ENCODE measurements around the gene TMOD2.
"Not testable (repeated sequence)": the region's sequence is repeated elsewhere in the genome, so short reads cannot be mapped to it uniquely, and the experiment has no call there.

The TMOD2 gene

DNA sequence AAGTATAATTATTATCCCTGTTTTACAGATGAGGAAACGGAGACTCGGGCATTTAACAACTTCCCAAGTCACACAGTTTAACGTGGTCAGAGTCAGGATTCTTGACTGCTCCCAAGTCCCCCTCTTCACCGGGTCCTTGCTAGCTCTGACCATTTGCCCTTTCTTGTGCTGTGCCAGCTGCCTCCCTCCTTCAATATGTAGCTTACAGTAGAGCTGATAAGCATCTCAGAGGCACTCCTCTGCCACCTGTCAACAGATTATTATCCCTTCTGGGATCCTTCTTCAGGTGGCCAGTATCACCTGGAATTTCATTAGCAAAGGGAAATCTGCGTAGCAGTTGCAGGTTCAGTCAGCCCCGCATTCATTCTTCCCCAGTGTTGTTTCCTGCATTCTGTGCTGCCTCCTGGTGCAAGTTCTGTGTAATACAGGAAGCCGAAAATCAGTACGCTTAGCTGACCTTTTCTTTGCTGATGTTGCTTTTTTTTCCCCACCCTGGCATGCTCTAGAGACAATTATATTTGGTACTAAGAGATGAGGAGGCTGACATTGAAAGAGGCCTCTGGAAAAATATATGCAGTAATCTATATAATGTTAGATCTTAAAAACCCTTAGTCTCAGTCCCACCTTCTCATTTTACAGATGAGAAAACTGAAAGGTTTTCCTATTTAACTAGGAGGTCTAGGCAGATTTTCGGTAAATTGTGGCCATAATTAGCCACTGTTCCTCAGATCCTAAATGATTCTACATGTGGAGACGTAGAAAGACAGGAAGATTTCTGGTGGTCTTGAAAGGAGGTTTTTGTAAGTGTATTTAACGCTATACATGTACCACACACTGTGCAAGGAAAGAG, 24.8 kb downstream of the TMOD2 start:
- peak; percentile 44 for DNase-seq

DNA sequence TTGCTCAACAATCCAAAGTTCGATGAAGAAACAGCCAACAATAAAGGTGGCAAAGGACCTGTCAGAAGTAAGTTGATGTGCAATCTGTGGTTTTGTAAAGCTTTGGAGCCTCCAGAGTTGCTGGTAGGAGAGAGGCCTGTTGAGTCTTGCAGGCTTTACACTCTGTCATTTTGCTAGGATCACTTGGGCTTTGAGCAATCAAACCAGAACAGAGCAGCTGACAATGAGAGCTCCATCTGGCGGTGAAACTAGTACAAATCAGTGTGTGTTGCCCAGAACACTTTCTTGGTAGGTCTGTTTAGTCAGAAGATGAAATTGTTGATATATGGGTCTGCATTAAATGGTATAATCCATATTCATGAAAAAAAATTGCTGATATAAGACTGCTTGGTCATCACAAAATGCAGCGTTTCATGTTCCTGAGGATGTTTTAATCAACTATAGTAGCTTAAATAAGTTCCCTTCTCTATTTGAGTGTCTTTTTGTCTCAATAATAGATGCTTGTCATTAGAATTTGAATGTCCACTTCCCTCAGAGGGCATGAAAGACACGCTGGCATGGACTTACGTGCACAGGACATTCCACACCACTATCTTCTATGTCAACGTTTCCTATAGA, 25.7 kb downstream of the TMOD2 start:
- DNase-seq, result peak; percentile 41

DNA sequence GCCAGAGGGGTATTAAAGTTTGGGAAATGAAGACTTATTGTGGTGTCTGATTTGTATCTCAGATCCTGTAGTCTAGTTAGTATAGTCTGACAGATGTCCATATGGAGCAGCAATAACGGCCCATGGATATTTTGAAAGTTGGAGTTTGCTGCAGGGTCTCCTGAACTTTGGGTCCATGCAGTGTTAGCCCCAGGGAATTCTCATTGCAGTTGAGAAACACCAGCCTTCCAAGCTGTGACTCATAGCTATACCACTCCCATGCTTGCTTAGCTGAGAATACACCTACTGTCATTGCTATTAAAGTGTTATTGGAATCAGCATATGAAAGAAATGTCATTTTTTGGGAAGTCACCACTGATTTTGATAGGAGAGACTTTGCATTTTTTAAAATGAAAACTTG, 29.2 kb downstream of the TMOD2 start:
- DNase-seq, result no peak

DNA sequence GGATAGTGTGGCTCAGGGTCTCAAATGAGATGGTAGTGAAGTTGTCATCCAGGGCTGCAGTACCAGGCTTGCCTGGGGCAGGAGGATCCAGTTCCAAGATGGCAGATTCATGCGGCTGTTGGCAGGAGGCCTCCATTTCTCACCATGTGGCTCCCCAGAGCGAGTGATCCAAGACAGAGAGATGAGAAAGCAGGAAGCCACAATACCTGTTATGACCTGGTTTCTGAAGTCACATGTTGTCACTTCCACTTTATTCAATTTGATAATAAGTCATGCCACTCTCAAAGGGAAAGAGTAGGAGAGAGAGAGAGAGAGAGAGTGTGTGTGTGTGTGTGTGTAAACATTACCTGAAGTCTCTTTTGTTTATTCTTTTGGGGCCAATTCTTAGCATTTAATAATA, 30.1 kb downstream of the TMOD2 start:
- no peak for DNase-seq

DNA sequence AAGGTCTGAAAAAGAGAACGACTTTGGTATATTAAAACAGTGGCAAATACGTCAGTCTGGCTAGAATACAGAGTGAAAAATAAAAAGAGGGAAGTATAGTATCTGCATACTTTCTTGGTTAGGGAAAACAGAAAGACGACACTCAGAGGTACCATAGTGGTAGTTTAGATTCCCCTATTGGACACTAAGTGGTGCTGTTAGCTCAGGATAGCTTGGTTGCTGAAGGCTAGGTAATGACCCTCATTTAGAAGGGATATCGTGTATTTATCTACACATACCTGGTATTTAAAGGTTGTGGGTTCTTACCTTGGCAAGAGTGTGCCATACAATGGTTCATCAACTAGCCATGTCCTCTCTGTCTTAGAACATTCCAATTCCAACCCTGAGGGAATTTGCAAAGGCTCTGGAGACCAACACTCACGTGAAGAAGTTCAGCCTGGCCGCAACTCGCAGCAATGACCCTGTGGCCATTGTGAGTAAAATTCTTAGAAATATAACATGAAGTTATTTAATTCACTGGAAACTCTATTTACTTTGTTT, 31.0 kb downstream of the TMOD2 start:
- no peak for DNase-seq

DNA sequence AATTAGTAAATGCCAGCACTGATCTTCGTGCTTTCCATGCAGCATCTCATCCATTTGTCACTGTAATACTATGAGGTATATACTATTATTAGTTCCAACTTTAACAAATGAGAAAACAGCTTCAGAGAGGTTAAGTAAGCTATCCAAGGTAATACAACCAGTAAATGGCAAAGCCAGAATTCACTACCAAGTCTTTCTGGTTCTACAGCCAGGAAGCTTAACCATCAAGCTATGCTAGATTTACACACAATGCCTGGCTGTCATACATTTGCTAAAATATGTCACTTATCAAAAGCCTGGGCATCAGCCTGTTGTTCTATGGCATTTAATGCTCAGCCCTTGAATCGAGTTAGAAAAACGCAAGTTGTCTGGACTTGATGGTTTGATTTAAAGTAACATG, 32.6 kb downstream of the TMOD2 start:
- DNase-seq, result no peak

DNA sequence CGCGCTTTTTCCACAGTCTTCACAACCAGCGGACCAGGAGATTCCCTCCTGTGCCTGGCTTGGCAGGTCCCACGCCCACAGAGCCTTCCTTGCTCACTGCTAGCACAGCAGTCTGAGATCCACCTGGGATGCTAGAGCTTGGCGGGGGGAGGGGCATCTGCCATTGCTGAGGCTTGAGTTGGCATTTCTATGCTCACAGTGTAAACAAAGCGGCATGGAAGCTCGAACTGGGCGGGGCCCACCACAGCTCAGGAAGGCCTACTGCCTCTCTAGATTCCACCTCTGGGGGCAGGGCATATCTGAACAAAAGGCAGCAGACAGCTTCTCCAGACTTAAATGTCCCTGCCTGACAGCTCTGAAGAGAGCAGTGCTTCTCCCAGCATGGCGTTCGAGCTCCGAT, 35.7 kb downstream of the TMOD2 start:
- not testable (repeated sequence) for DNase-seq

DNA sequence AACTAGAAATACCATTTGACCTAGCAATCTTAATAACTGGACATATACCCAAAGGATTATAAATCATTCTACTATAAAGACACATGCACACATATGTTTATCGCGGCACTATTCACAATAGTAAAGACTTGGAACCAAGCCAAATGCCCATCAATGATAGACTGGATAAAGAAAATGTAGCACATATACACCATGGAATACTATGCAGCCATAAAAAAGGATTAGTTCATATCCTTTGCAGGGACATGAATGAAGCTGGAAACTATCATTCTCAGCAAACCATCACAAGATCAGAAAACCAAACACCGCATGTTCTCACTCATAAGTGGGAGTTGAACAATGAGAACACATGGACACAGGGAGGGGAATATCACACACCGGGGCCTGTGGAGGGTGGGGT, 41.1 kb downstream of the TMOD2 start:
- not testable (repeated sequence) for DNase-seq

DNA sequence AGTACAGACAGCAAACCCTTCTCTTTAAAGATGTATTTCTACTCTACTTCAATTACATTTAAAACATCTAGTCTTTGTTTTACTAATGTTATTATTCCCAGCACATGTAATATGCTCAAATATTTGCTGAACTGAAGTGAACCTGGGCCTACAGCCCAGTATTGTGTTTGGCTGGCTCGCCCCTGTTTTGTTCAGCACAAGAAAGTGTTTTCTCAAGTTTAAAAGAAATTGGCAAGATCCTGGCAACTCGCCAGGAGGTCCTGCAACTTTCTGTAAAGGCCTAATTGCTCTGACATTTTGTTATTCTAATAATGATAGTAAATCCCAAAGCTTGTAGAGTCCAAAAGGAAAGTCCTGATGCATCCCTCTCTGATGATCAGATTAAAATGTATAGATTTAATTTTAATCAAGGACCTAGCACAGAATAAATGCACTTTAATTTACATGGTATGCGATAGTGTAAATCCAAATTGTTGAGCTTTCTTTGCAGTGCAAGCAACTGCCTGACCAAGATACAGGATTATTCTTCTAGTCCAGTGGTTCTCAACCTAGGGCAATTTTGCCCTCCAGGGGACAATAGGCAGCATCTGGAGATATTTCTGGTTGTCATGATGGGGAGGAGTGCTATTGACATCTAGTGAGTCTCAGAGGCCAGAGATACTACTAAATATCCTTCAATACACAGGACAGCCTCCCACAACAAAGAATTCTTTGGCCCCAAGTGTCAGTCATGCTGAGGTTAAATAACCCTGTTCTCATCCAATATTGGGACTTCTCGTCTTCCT, 42.3 kb downstream of the TMOD2 start:
- no peak for DNase-seq

DNA sequence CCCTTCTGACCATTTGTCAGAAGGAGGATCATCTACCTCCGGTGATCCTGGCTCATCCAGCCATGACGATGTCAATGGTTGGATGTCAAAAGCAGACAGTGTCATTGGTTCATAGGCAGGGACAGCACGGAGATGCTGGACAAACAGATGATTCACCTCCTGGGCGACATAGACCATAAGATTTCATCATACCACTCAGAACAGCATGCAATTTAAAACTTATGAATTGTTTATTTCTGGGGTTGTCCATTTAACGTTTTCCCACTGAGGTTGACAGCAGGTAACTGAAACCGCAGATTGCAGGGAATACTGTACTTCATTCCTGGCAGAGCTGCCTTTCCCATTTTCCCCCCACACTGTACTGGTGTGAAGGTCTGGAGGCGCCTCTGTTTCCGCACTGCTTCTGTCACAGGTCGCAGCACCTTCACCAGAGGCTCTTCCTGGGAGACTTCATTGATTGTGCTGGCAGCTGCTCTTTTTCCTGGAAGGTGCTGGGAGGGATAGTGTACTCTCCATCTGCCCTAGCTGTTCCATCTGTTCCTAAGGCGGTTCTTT, 45.5 kb downstream of the TMOD2 start:
- no peak for DNase-seq

DNA sequence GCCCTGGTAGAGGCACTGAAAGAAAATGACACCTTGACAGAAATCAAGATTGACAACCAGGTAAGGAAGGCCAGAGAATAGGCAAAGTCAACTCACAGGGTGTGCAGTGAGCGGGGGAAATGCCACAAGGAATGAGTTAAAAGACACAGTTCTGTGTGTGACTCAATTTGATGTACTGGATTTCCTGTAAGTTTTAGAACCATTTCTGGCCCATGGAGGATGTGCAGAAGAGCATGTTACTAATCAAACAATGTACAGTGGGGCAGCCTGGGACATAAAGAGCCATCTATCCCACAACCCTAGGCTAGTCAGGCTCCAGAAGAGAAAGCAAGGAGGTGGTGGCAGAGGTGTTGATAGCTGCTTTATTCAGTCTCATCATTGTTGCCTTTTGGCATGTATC, 46.9 kb downstream of the TMOD2 start:
- no peak for DNase-seq

DNA sequence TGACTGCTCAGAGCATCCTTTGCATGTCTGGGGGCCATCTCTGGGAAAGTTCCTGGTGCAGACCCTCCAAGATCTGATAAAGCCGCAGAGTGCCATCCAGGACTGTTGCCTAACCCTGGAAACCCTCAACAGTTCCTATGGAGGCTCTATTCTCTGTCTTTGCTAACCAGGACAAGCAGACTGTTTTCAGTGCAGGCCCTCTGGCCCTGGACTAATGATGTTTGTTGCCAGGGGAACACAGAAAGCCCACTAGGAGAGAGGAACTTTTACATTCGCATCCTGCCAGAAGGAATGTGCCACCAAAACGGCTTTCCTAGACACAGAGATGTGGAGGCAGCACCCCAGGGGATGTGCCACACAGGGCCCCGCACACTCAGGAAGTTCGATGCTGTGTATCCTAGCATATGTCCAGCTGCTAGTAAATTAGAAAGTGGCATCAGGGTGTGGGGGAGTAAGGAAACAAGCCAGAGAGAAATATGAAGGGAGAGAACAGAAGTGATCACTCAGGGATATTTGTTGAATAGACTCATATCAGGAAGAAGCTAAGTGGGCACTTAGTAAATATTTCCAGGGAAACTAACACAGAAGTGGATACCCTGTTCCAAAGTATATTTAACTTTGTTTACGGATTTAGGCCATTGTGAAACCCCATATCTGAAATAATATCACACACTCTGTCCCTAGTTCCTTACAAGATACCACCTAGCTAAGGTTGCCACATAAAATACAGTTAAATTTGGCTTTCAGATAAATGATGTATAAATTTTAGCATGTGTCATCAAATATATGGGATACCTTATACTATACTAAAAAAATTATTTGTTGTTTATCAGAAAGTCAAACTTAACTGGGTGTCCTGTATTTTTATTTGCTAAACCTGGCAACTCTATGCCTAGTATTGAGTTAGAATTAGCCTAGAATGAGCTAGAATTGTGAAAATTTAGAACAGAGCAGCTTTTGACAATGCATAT, 48.2 kb downstream of the TMOD2 start:
- DNase-seq, result no peak

DNA sequence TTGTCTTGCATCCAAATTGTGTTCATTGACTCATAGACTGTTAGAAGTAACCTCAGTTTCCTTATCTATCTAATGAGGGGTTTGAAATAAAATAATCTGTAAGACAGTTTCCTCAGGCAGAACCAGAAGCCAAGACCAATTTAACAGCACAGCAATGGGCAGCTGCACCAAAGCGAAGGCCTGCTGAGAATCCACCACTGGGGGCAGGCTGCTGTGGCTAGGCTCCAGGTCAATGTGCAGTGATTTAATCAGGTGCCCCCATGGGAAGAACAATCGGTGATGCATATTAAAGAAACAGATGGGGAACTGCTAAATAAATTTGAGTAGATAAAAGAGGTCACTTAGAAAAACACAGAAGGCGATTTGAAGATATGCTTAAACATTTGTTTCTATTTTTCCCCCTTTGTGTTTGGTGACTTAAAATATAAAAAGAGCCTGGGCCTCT, 50.0 kb downstream of the TMOD2 start:
- no peak for DNase-seq

DNA sequence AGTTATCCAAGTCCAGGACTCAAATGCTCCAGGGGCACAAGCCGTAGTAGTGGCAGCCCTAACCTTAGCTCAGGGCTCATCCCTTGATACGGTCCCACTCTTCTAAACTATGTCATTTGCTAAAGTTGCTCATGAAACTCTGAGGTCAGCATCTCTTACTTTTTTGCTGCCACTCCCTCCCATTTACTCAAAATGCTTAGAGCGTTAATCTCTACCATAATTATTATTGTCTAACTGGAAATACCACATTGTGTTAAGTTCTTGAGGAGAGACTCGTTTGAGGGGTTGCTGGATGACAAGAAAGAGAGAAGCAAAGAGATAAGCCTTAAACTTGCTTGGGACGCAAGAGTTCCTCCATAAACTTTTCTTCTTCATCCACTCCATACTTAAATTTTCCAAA, 51.2 kb downstream of the TMOD2 start:
- no peak for DNase-seq

DNA sequence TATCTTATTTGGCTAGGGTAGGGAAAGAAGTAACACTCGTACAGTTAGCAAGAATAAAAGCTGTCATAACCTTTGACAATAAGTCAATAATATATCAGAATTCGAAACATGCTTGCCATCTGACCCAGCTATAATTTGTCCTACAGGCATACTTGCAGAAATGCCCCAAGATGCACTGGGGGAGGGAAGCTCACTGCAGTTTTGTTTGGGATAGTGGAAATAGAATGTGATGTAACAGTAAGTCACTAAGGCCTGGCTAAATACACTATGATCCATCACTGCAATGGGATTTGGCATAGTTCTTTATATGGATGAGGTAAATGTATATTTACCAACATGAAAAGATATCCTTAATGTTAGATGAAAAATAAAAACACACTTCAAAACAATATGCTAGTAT, 52.6 kb downstream of the TMOD2 start:
- no peak for DNase-seq

DNA sequence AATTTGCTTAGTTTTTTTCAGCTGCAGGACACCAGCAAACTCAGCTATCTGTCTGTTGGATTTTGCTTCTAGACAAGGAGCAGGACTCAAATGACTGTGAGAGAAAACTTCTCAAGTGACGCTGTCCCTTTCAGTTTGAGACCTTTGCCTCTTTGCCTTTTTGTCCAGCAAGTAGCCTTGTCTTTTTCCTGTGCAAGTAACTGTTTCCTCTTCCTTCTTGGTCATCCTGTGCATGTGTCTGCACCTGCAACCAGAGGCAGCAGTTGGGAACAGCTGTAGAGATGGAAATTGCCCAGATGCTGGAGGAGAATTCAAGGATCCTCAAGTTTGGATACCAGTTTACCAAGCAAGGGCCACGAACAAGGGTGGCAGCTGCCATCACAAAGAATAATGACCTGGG, 54.7 kb downstream of the TMOD2 start:
- no peak for DNase-seq

DNA sequence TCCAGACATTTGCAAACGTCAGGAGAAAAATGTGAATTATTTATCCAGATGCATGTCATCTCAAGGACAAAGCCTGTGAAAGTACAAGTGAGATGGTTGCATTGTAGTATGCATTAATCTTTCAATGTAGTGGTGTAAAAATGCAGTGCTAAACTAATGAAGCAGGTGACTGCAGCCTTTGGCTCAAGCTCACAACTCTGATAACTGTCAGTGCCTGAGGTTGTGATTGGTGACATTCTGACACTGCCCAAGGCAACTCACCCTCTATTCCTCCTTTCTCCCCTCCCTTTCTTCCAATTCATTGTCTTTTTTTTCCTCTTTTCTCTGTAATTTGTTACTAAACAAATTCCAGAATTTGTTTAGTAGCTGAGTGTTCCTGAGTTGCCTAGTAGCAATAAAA, 58.1 kb downstream of the TMOD2 start:
- DNase-seq, result no peak

DNA sequence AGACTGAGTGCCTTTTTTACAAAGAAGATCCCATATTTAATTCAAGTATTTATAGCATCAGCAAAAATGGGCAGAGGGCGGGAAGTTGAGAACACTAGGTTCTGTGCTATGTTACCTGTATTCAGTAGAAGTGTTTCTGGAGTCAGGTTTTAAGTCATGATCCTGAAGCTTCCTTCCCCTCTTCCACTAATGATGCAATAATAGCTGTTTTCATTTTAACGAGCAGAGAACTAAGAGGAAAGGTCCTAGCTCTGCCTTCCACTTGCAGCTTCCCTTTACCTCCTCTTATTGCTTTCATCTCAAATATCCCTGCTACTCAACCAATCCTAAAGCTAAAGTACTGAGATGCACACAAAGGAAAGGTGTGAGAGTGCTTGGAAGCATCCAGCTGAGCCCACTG, 61.2 kb downstream of the TMOD2 start:
- no peak for DNase-seq

DNA sequence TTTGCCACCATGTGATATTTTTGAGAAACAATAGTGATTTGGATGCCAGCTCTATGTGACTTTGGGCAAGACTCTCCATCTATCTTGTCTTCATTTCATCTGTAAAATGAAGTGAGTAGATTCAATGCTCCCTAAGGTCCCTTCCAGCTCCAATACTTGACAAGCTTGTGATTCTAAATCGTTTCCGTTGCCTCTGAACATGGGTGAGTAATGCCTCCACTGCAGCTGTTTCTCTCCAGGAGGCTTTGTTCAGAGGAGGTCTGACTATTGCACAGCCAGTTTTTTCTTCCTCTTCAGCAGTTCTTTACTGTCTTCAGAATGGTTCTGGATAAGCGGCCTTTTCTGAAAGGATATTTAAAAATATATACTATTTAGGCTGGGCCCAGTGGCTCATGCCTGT, 63.2 kb downstream of the TMOD2 start:
- no peak for DNase-seq

DNA sequence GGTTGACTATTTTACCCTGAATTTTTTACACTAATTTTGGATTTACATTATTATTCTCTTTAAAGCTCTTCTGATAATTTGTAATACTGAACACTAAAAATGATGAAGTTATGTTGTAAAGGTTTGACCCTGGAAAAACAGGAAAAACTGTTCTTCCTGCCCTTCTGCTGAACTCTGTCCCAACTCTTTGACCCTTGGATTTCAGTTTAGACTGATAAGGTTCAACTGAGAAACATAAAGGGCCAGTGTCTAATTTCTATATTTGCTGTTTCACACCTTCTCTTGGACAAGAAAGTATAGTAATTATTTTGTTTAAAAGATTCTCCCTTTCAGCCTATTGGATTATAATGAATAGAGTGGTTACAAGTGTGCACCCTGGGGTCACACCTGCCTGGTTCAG, 65.2 kb downstream of the TMOD2 start:
- no peak for DNase-seq

DNA sequence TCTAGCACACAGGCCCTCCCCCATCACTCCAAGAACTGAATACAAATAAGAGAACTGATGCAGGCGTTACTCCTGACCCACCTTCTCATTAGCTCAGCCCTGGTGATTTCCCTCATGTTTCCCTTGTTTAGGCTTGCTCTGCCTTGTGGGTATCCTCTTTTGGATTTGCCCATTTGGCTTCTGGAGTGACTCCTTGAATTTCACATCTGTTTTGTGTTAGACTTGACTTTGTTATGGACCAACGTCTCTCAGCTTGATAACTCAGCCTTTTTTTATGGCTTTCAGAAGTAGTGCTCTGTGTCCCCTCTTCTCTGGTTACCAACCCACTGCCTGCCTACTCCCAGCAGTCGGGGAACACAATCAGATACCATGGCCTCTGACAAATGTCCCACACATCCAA, 66.8 kb downstream of the TMOD2 start:
- DNase-seq, result no peak

DNA sequence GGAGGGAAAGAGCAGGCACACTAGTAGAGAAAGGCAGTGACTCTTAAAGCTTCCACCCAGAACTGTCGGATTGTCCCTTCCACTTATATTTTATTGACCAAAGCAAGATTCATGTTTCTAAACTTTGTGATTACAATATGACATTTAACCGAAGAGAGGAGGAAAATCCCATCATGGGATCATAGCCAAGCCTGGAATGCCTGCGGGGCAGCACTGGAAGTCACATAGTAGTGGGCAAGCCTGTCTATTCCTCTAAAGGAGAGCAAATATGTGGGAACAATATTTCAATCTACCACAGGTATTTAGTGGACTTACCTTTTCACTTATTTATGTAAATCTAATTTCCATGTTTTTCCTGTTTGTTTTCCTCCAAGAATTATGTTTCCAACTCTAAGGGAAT, 74.3 kb downstream of the TMOD2 start:
- DNase-seq, result no peak
